Breast epithelium (tissue), 3 donors: ENCODE measurements around the gene RASA4.
"Not testable (repeated sequence)": the region's sequence is repeated elsewhere in the genome, so short reads cannot be mapped to it uniquely, and the experiment has no call there.

Experiments used
- CTCF ChIP-seq, 3 donors: fragments of 450-650 bp; IDR thresholded peaks; one replicate each; pipeline ENCODE4 v1.5.1; 2016 to 2017; ENCODE audit warnings: antibody characterized with exemption in 3 of 3, mild to moderate bottlenecking in 3 of 3, moderate library complexity in 3 of 3
- POLR2A ChIP-seq: fragments of 450-650 bp; IDR thresholded peaks from one replicate; pipeline ENCODE4 v1.6.1; 2016; ENCODE audit warnings: antibody characterized with exemption, mild to moderate bottlenecking, moderate library complexity
- POLR2AphosphoS5 ChIP-seq, 3 donors: sonication (generic); formaldehyde crosslinking; IDR thresholded peaks; one replicate each; pipeline ENCODE4 v1.6.1; 2017; ENCODE audit warnings: antibody characterized with exemption in 3 of 3

- not testable (repeated sequence) for TF ChIP-seq POLR2A; CTCF (IDR thresholded peaks at IDR 0.05); POLR2AphosphoS5 (IDR thresholded peaks at IDR 0.05)
Measured at GRCh38 chr7:102550808-102551422, 65.6 kb downstream of the RASA4 start, which contains the start of gene SPDYE2.
